Hepatocyte (in vitro differentiated cells): ENCODE results near the gene CRYZL1. TPM values are rescaled to one million over a fixed set of nuclear protein-coding genes. Genes with fewer than 3 reads are reported as not detected.

Source experiments
- DNase-seq: peaks from one replicate; pipeline ENCODE4 v3.0.0-alpha.2; 2016; ENCODE audit warnings: low spot score
- H2AFZ ChIP-seq: fragments of 200-600 bp; sonication (generic); 2 replicates; pipeline ENCODE4 v1.6.0; 2016; ENCODE audit warnings: antibody characterized with exemption, mild to moderate bottlenecking
- H3K27ac ChIP-seq: fragments of 200-600 bp; sonication (generic); 2 replicates; pipeline ENCODE4 v1.5.1; 2016; ENCODE audit warnings: mild to moderate bottlenecking
- H3K27me3 ChIP-seq: fragments of 200-600 bp; sonication (generic); 2 replicates; pipeline ENCODE4 v1.6.1; 2016
- H3K36me3 ChIP-seq: fragments of 200-600 bp; sonication (generic); replicated peaks from 2 replicates; pipeline ENCODE4 v1.5.1; 2016; ENCODE audit warnings: low read depth; ENCODE audit not compliant: insufficient read depth
- H3K4me1 ChIP-seq: fragments of 200-600 bp; sonication (generic); 2 replicates; pipeline ENCODE4 v1.5.1; 2016; ENCODE audit warnings: mild to moderate bottlenecking, moderate library complexity; ENCODE audit not compliant: insufficient read depth
- H3K4me2 ChIP-seq: fragments of 200-600 bp; sonication (generic); 2 replicates; pipeline ENCODE4 v1.6.0; 2016
- H3K4me3 ChIP-seq: fragments of 200-600 bp; sonication (generic); 2 replicates; pipeline ENCODE4 v1.5.1; 2016; ENCODE audit warnings: mild to moderate bottlenecking
- H3K79me2 ChIP-seq: fragments of 200-600 bp; sonication (generic); 2 replicates; pipeline ENCODE4 v1.6.0; 2017; ENCODE audit warnings: mild to moderate bottlenecking
- H3K9me2 ChIP-seq: fragments of 200-600 bp; sonication (generic); replicated peaks from 2 replicates; pipeline ENCODE4 v1.6.0; 2017; ENCODE audit warnings: mild to moderate bottlenecking; ENCODE audit not compliant: insufficient read depth
- H3K9me3 ChIP-seq: fragments of 200-600 bp; sonication (generic); 2 replicates; pipeline ENCODE4 v1.5.1; 2016; ENCODE audit warnings: low read depth, mild to moderate bottlenecking
- H4K20me1 ChIP-seq: fragments of 200-600 bp; sonication (generic); 2 replicates; pipeline ENCODE4 v1.6.0; 2016; ENCODE audit warnings: mild to moderate bottlenecking; ENCODE audit not compliant: insufficient read depth, poor library complexity, severe bottlenecking
- EZH2 ChIP-seq: fragments of 200-600 bp; sonication (generic); IDR thresholded peaks from 2 replicates; pipeline ENCODE4 v1.6.1; 2016; ENCODE audit warnings: antibody characterized with exemption, mild to moderate bottlenecking, borderline replicate concordance
- EZH2phosphoT487 ChIP-seq: fragments of 200-600 bp; sonication (generic); IDR thresholded peaks from one replicate; pipeline ENCODE4 v1.6.1; 2018; ENCODE audit warnings: antibody characterized with exemption, mild to moderate bottlenecking, low read depth, moderate library complexity; ENCODE audit not compliant: unreplicated experiment, severe bottlenecking
- WGBS: methylation state at CpG from one replicate; pipeline ENCODE4 v1.1.6; 2016; ENCODE audit warnings: low lambda C conversion rate; ENCODE audit errors: missing lambda C conversion rate; 5-methylcytosine and 5-hydroxymethylcytosine counted together
- polyA plus RNA-seq: library from polyadenylated mRNA; unstranded; fragments of >200 nt; fragmentation: Nextera tagmentation; extraction: Ambion mirVana; gene quantifications from 2 replicates; pipeline ENCODE4 v1.2.1, GENCODE V29; 2016
- total RNA-seq: library from RNA; depleted of rRNA; stranded (reverse); fragments of >200 nt; gene quantifications from 2 replicates; pipeline ENCODE4 v1.2.3, GENCODE V29; 2014
- TF ChIP-seq, protein P1 (sequence below): fragments of 200-600 bp; sonication (generic); IDR thresholded peaks from 2 replicates; pipeline ENCODE4 v1.5.1; 2016; ENCODE audit warnings: antibody characterized with exemption, mild to moderate bottlenecking; ENCODE audit not compliant: poor library complexity

The CRYZL1 gene
- total and polyA plus RNA-seq, 2 experiments from 2014 or later, result 29.7 to 41.5 TPM

DNA sequence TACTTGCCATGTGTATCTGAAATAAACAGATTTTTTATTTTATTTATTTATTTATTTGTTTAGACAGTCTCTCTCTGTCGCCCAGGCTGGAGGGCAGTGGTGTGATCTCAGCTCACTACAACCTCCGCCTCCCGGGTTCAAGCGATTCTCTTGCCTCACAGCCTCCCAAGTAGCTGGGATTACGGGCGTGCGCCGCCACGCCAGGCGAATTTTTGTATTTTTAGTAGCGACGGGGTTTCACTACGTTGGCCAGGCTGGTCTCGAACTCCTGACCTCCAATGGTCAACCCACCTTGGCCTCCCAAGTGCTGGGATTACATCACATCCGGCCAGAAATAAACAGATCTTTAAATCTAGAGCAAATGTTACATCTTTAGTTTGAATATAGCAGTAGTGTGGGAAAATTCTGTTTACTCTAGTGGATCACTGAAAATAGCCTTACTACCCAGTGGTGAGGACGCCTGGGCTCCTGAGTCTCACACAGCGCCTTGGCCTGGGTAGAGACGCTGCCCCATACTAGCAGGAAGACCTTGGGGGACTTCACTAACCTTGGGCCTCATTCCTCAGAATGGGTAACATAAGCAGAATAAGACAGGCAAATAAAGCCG is 100.3 kb downstream of the CRYZL1 start:
- no peaks in the 10 kb centered on the region for H3K9me3 ChIP-seq
- peaks cover 28% of the 10 kb centered on the region for H4K20me1 ChIP-seq
- H3K9me2 ChIP-seq, result no peaks in the 10 kb centered on the region
- 49% methylated on average over 19 of the region's 19 CpGs for WGBS
- H3K4me3 ChIP-seq, result peak overlapping the region; percentile 76
- peak overlapping the region; percentile 47 for H2AFZ ChIP-seq
- no peaks in the 10 kb centered on the region for H3K27me3 ChIP-seq
- H3K4me2 ChIP-seq, result peak overlapping the region; percentile 78
- H3K36me3 ChIP-seq, result no peaks in the 10 kb centered on the region
- H3K79me2 ChIP-seq, result peaks cover 79% of the 10 kb centered on the region
- peak overlapping the region; percentile 98 for H3K27ac ChIP-seq
- TF ChIP-seq, protein P1, sequence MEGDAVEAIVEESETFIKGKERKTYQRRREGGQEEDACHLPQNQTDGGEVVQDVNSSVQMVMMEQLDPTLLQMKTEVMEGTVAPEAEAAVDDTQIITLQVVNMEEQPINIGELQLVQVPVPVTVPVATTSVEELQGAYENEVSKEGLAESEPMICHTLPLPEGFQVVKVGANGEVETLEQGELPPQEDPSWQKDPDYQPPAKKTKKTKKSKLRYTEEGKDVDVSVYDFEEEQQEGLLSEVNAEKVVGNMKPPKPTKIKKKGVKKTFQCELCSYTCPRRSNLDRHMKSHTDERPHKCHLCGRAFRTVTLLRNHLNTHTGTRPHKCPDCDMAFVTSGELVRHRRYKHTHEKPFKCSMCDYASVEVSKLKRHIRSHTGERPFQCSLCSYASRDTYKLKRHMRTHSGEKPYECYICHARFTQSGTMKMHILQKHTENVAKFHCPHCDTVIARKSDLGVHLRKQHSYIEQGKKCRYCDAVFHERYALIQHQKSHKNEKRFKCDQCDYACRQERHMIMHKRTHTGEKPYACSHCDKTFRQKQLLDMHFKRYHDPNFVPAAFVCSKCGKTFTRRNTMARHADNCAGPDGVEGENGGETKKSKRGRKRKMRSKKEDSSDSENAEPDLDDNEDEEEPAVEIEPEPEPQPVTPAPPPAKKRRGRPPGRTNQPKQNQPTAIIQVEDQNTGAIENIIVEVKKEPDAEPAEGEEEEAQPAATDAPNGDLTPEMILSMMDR, result no peak
- no peak for TF ChIP-seq EZH2phosphoT487
- TF ChIP-seq EZH2, result no peak
- H3K4me1 ChIP-seq, result peaks cover 16% of the 10 kb centered on the region
- no peak for DNase-seq

GRCh38 chr21:33540711-33541104 is 100.8 kb downstream of the CRYZL1 start:
- Histone ChIP-seq H3K9me2 (no peaks in the 10 kb centered on the region), H3K4me2 (peak overlapping the region; percentile 78), H2AFZ (no peak overlapping the region), H3K27ac (peak overlapping the region; percentile 98), H3K4me1 (peaks cover 12% of the 10 kb centered on the region), H4K20me1 (peaks cover 24% of the 10 kb centered on the region), H3K36me3 (no peaks in the 10 kb centered on the region), H3K79me2 (peaks cover 74% of the 10 kb centered on the region), H3K9me3 (no peaks in the 10 kb centered on the region), H3K4me3 (no peak overlapping the region), H3K27me3 (no peaks in the 10 kb centered on the region)
- 68% methylated on average over 3 of the region's 3 CpGs for WGBS
- TF ChIP-seq, protein P1, result no peak
- TF ChIP-seq EZH2phosphoT487, result no peak
- no peak for TF ChIP-seq EZH2
- DNase-seq, result peak; percentile 24

GRCh38 chr21:33539616-33540015 is 101.9 kb downstream of the CRYZL1 start:
- Histone ChIP-seq H3K27me3 (no peaks in the 10 kb centered on the region), H3K27ac (peak overlapping the region; percentile 98), H3K4me1 (peaks cover 6% of the 10 kb centered on the region), H3K4me2 (peak overlapping the region; percentile 78), H3K4me3 (no peak overlapping the region), H3K9me3 (no peaks in the 10 kb centered on the region), H3K79me2 (peaks cover 65% of the 10 kb centered on the region), H4K20me1 (peaks cover 13% of the 10 kb centered on the region), H2AFZ (no peak overlapping the region), H3K36me3 (no peaks in the 10 kb centered on the region), H3K9me2 (no peaks in the 10 kb centered on the region)
- DNase-seq, result no peak
- no peak for TF ChIP-seq EZH2
- TF ChIP-seq, protein P1, result no peak
- no peak for TF ChIP-seq EZH2phosphoT487
- 86% methylated on average over 4 of the region's 4 CpGs for WGBS

Other genes with a start within 250 kb of the CRYZL1 start
- 53.4 and 66.8 TPM in 2 replicates for gene IFNGR2, start 238.3 kb downstream of the CRYZL1 start, total RNA-seq
- 60.2 and 66.7 TPM in 2 replicates for gene IFNGR2, start 238.3 kb downstream of the CRYZL1 start, polyA plus RNA-seq
- 67.5 and 88.0 TPM in 2 replicates for gene TMEM50B, start 161.8 kb downstream of the CRYZL1 start, total RNA-seq
- gene TMEM50B, start 161.8 kb downstream of the CRYZL1 start, polyA plus RNA-seq, result 73.1 and 80.9 TPM in 2 replicates
- gene DNAJC28, start 150.0 kb downstream of the CRYZL1 start, total RNA-seq, result 3.8 and 5.8 TPM in 2 replicates
- gene DNAJC28, start 150.0 kb downstream of the CRYZL1 start, polyA plus RNA-seq, result 1.2 and 2.0 TPM in 2 replicates
- 83.3 and 99.6 TPM in 2 replicates for gene GART, start 99.6 kb downstream of the CRYZL1 start, total RNA-seq
- 41.6 TPM in 2 replicates for gene GART, start 99.6 kb downstream of the CRYZL1 start, polyA plus RNA-seq
- gene SON, start 98.7 kb downstream of the CRYZL1 start, total RNA-seq, result 154 and 181 TPM in 2 replicates
- gene SON, start 98.7 kb downstream of the CRYZL1 start, polyA plus RNA-seq, result 358 and 454 TPM in 2 replicates
- gene DONSON, start 53.1 kb downstream of the CRYZL1 start, total RNA-seq, result 15.1 and 15.9 TPM in 2 replicates
- gene DONSON, start 53.1 kb downstream of the CRYZL1 start, polyA plus RNA-seq, result 17.1 and 23.2 TPM in 2 replicates
- 46.0 and 46.1 TPM in 2 replicates for gene ITSN1, start 760 bp upstream of the CRYZL1 start, total RNA-seq
- gene ITSN1, start 760 bp upstream of the CRYZL1 start, polyA plus RNA-seq, result 43.6 and 44.9 TPM in 2 replicates